ENCODE measurements around the gene CACNA1D.

Gene CACNA1D

DNA sequence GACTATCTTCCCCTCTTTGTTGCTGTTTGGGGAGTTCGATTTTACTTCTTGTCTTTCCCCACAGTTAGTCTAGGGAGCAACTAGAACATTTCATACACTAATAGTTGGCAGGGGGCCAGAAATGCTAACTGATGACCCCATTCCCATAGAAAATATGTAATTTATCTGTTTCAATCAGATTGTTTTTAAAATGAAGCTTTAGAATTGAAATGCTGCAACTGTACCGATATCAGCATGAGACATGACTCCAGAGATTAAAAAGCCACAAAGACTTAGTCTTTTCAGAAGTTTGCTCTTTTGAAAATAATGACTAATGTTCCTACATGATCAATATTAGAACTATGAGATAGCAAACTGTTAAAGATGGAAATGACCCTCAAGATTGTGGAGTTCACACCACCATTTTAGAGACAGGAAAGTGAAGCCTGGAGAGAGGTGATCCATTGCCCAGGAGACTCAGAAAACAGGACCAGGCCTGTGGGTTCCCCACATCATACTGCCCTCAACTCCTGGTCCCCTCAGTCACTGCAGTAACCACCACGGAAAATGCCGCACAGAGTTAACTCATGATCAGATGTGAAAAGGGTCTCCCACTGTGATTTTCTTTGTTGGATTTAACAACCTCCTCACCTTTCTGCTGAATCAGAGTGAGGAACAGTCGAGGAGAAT, 221.5 kb downstream of the CACNA1D start:
- DNase-seq (ENCODE audit: low spot score): no peak

GRCh38 chr3:53716998-53717397, 222.6 kb downstream of the CACNA1D start:
- no peak for DNase-seq (ENCODE audit: low spot score)

DNA sequence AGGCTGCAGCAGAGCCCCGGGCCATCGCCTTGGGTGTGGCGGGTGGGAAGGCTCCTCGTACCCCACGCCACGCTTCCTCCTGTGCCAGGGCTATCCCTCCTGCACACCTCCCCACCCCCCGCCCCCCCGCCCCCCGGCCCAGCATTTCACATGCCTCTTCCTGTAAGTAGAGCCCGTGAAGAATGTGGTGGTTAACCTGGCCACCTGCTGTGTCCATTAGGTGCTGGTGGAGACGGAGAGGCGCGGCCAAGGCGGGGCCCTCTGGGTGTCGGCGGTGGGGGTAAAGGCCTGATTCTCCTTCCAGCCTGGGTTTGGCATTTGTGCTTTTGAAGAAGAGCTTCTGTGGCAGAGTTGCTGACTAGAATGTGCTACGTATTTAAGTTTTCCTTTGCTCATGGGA, 224.1 kb downstream of the CACNA1D start:
- DNase-seq (ENCODE audit: low spot score): no peak

GRCh38 chr3:53719796-53720195, 225.4 kb downstream of the CACNA1D start:
- DNase-seq (ENCODE audit: low spot score): no peak

DNA sequence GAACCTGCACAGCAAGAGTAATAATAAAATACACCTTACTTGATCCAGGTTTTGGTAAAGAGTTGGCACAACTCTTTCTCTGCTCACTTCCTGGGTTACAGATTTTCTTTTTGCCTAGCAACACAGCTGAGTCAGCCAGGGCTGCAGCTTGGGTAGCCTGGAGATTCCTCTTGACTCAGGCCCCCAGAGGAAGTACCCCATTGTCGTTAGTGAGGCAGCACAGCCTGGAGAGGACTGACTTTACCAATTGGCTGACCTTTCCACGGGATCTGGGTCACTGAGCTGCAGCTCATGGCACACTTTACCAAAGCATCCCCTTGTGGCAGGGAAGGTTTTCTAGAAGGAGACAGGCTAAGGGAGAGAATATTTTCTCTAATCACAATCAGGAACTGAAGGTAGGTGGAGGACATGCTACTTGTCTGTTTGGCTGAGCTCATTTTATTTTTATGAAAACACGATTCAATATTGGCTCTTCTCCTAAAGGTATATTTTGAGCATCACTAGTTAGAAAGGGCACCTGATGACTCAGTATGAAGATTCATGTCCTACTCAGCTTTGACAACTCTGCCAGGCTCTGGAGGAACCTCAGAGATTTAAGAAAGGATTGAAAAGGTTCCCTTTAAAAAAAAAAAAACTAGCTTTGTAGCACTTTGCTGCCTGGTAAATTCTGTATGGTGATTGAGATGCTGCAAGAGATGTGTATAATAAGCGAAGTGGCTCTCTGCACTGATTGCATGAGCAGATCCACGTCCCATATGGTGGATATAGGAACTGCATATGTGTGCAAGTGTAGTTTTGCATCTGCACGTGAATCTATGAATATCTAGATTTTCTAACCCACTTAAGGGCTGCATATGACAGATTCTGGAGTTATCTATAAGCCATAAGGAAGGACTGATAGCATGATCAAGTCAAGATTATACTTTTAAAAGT, 227.0 kb downstream of the CACNA1D start:
- no peak for DNase-seq (ENCODE audit: low spot score)

- no peak for DNase-seq (ENCODE audit: low spot score)
Measured at GRCh38 chr3:53724566-53724965, 230.2 kb downstream of the CACNA1D start.

DNA sequence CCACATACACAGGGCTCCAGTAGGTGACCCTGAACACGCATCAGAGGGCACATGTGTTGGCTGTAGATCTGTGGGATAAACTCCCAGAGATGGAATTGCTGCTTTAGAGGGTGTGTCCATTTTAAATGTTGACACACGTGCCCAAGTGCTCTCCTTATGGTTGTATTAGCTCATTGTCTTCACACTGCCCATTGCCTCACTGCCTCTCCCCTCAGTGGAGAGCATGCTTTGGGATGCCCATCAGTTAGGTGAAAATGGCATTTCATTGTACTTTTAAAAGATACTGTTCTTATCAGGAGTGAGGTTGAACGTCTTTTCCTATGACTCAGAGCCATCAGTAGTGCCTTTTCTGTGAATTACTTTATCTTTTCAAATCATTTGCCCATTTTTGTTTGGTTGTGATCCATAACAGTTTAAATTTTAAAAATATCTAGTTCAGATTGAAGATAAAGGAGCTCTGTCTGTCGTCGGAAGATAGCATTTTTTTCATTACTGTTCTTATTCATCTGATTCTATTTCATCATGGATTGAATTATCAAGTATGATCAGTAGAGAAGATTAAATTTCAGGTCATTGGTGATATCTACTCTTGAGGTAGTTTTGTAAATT, 231.1 kb downstream of the CACNA1D start:
- DNase-seq (ENCODE audit: low spot score): no peak

- no peak for DNase-seq (ENCODE audit: low spot score)
Measured at GRCh38 chr3:53726643-53727042, 232.2 kb downstream of the CACNA1D start.

GRCh38 chr3:53728606-53729005, 234.2 kb downstream of the CACNA1D start:
- DNase-seq (ENCODE audit: low spot score): no peak

GRCh38 chr3:53729159-53729558, 234.7 kb downstream of the CACNA1D start:
- DNase-seq (ENCODE audit: low spot score): no peak

- DNase-seq (ENCODE audit: low spot score): no peak
Measured at GRCh38 chr3:53729618-53730017, 235.2 kb downstream of the CACNA1D start.

- DNase-seq (ENCODE audit: low spot score): no peak
Measured at GRCh38 chr3:53730576-53730975, 236.2 kb downstream of the CACNA1D start.

GRCh38 chr3:53731934-53732624, 237.7 kb downstream of the CACNA1D start:
- DNase-seq (ENCODE audit: low spot score): no peak

- no peak for DNase-seq (ENCODE audit: low spot score)
Measured at GRCh38 chr3:53733446-53733845, 239.0 kb downstream of the CACNA1D start.

DNA sequence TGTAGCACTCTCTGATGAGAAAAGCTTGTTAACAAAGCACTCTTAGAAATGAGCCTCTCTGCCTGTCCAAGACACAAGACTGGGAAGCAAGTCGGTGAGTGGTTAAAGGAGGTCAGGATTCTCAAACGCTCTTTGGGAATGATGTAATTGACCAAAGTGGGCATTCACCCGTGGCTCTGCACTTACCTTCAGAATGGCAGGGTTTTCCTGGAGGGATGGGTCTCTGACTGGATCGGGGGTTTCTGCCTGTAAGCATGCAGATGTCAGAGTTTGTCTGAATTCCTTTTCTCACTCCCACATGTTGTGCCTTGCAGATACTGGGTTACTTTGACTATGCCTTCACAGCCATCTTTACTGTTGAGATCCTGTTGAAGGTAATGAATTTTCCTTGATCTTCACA, 245.6 kb downstream of the CACNA1D start:
- DNase-seq (ENCODE audit: low spot score): no peak

DNA sequence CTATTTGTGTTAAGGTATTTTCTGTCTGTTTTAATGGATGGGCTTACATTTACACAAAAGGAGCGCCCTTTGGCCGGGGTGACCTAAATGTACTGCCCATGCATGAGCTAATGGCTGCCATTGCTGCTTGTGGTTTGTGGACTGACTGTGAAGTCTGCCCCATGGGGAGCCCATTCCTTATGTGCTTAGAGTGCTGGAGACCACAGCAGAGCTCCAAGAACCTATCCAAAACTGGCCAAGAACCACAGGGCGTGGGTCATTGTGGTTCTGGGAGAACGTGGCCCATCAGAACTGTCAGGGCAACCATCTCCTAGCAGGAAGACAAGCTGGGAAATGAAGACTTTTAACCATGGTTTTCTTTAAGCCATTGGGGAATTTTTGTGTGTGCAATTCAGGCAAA, 246.5 kb downstream of the CACNA1D start:
- DNase-seq (ENCODE audit: low spot score): no peak

DNA sequence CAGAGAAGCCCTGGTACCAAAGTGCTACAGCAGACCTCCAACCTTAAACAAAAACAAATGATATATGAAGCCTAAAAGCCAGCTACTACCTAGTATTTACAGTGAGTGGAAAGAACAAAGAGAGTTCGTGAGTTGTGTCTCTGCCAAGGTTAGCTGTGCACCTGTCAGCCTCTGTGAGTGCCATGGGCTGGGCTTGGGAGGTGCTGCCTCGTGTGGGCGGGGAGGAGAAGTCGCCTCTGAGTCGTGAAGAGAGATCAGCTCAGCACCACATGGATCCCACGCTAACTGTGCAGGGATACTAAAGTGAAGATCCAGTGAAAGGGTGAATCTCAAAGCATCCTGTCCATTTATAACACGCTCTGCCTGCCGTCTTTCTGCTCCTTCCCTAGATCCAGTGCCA, 249.9 kb downstream of the CACNA1D start:
- DNase-seq (ENCODE audit: low spot score): no peak

- DNase-seq (ENCODE audit: low spot score): no peak
Measured at GRCh38 chr3:53747559-53747958, 253.1 kb downstream of the CACNA1D start.

- no peak for DNase-seq (ENCODE audit: low spot score)
Measured at GRCh38 chr3:53748512-53749271, 254.3 kb downstream of the CACNA1D start.

DNA sequence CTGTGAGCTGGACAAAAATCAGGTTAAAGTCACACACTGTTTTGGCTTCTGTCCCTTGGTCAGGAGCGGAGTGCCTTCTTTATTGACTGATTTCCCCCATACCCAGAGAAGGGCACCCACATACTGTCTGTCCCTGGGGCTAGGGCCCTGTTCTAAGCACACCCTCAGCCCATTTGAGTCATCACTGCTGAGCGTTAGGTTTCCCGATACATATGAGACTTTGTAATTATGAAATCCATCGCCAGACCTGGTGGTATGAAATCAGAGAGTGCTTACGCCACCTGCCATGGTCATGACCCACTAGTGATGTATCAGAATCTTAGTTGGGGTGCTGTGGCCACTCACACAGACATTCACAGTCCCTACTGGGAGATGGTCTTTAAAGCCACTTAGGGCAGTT, 255.0 kb downstream of the CACNA1D start:
- no peak for DNase-seq (ENCODE audit: low spot score)
